Lung (tissue), 12 donors: ENCODE results near the gene MAEA. TPM values are rescaled to one million over a fixed set of nuclear protein-coding genes. Genes with fewer than 3 reads are reported as not detected.
A peak's percentile ranks its signal among the peaks of the same experiment; 100 is the strongest.

Experiments used
- ATAC-seq: fragments of 200-7000 bp; cut with Tn5 transposase; one replicate; pipeline ENCODE4 v1.9.1; 2020; ENCODE audit warnings: moderate number of reproducible peaks; ENCODE audit not compliant: insufficient read depth, low FRiP score
- DNase-seq, 3 donors: peaks; one replicate each; pipeline ENCODE4 v3.0.0-alpha.2; 2013 to 2017
- H3K27ac ChIP-seq, 2 donors: one replicate each; pipeline ENCODE4 v1.5.1; 2013; ENCODE audit warnings: mild to moderate bottlenecking in 2 of 2, moderate library complexity in 2 of 2, control low read depth in 1 of 2, inconsistent platforms in 1 of 2, low read depth in 1 of 2, low read length in 1 of 2
- H3K27me3 ChIP-seq, 3 donors: one replicate each; pipeline ENCODE4 v1.5.1; 2013; ENCODE audit warnings: low read length in 2 of 3; ENCODE audit not compliant: control insufficient read depth in 3 of 3, insufficient read depth in 3 of 3
- H3K36me3 ChIP-seq, 4 donors: one replicate each; pipeline ENCODE4 v1.5.1; 2013; ENCODE audit warnings: low read length in 4 of 4, mild to moderate bottlenecking in 1 of 4, moderate library complexity in 1 of 4; ENCODE audit not compliant: control insufficient read depth in 4 of 4, insufficient read depth in 4 of 4
- H3K4me1 ChIP-seq, 5 donors: one replicate each; pipeline ENCODE4 v1.5.1; 2013; ENCODE audit warnings: low read length in 5 of 5, mild to moderate bottlenecking in 2 of 5, moderate library complexity in 1 of 5; ENCODE audit not compliant: control insufficient read depth in 5 of 5, insufficient read depth in 5 of 5
- H3K4me3 ChIP-seq: one replicate; pipeline ENCODE4 v1.5.1; 2013; ENCODE audit warnings: mild to moderate bottlenecking, control low read depth, moderate library complexity
- H3K9ac ChIP-seq, 2 donors: one replicate each; pipeline ENCODE4 v1.5.1; 2013; ENCODE audit warnings: low read length in 2 of 2, control low read depth in 1 of 2; ENCODE audit not compliant: insufficient read depth in 1 of 2
- H3K9me3 ChIP-seq, 4 donors: one replicate each; pipeline ENCODE4 v1.5.1; 2013; ENCODE audit warnings: low read length in 3 of 4, mild to moderate bottlenecking in 1 of 4, moderate library complexity in 1 of 4; ENCODE audit not compliant: control insufficient read depth in 4 of 4, insufficient read depth in 3 of 4
- WGBS, 2 donors: extraction: QIAGEN DNeasy Blood & Tissue Kit; methylation state at CpG; one replicate each; pipeline ENCODE4 v1.1.7; 2013; 5-methylcytosine and 5-hydroxymethylcytosine counted together
- polyA plus RNA-seq, 2 donors: library from polyadenylated mRNA; stranded (reverse); fragments of 200-250 nt; gene quantifications; one replicate each; pipeline ENCODE4 v1.2.1, GENCODE V29; 2013
- total RNA-seq, 2 donors: library from RNA; depleted of rRNA in 1 of 2; stranded (reverse); fragments of >200 nt in 1 of 2; gene quantifications; one replicate each; pipeline ENCODE4 v1.2.1, GENCODE V29; 2014 to 2021
- TF ChIP-seq, protein P1 (sequence below): IDR thresholded peaks from 2 replicates; pipeline ENCODE4 v1.5.1; 2012; ENCODE audit warnings: mild to moderate bottlenecking; ENCODE audit errors: control extremely low read depth, extremely low read depth
- donor health status: control.
- donor health status: control.
- donor health status: Bipolar disorder and iron deficiency.
- donor health status: healthy.
- donor health status: DM: yes; HTN: yes; CAD: no.

The MAEA gene
- total and polyA plus RNA-seq, 4 donors = 39.7 to 67.4 (median 60.8) TPM

DNA sequence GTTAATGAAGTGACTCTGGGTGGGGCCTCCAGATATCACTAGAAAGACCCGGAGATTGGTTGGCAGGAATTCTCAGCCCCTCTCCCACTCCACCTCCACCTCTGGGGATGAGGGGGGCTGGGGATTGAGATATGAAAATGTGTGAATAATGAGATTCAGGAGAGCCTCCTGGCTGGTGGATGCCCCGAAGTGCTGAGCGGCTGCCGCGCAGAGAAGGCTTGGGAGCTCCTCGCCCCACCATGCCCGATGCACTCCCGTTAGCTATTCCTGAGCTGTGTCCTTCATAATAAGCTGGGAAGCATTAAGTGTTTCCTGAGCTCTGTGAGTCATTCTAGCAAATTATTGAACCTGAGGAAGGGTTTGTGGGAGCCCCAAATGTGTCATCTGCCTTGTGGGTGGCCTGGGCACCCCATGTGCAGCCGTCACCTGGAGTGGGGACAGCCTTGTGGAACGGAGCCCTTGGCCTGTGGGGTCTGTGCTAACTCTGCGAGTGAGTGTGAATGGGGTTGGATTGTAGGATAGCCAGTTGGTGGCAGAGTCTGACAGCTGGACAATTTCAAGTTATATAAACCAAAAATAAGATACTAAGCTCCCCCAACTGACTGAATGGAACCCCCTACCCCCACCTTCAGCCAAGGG lies 4.4 kb upstream of the MAEA start:
- H3K27ac ChIP-seq = no peak overlapping the region
- no peak overlapping the region for H3K9ac ChIP-seq
- no peaks in the 10 kb centered on the region for H3K9me3 ChIP-seq
- WGBS, 2 donors = 80 to 81% methylated on average over 11 of the region's 11 CpGs
- DNase-seq (no peak), ATAC-seq (no peak)
- TF ChIP-seq, protein P1, sequence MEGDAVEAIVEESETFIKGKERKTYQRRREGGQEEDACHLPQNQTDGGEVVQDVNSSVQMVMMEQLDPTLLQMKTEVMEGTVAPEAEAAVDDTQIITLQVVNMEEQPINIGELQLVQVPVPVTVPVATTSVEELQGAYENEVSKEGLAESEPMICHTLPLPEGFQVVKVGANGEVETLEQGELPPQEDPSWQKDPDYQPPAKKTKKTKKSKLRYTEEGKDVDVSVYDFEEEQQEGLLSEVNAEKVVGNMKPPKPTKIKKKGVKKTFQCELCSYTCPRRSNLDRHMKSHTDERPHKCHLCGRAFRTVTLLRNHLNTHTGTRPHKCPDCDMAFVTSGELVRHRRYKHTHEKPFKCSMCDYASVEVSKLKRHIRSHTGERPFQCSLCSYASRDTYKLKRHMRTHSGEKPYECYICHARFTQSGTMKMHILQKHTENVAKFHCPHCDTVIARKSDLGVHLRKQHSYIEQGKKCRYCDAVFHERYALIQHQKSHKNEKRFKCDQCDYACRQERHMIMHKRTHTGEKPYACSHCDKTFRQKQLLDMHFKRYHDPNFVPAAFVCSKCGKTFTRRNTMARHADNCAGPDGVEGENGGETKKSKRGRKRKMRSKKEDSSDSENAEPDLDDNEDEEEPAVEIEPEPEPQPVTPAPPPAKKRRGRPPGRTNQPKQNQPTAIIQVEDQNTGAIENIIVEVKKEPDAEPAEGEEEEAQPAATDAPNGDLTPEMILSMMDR = no peak
- H3K4me1 ChIP-seq = peaks cover 0 to 3% (median 0%) of the 10 kb centered on the region in 5 donors
- no peak overlapping the region for H3K4me3 ChIP-seq
- H3K27me3 ChIP-seq = no peaks in the 10 kb centered on the region
- H3K36me3 ChIP-seq = no peaks in the 10 kb centered on the region

DNA sequence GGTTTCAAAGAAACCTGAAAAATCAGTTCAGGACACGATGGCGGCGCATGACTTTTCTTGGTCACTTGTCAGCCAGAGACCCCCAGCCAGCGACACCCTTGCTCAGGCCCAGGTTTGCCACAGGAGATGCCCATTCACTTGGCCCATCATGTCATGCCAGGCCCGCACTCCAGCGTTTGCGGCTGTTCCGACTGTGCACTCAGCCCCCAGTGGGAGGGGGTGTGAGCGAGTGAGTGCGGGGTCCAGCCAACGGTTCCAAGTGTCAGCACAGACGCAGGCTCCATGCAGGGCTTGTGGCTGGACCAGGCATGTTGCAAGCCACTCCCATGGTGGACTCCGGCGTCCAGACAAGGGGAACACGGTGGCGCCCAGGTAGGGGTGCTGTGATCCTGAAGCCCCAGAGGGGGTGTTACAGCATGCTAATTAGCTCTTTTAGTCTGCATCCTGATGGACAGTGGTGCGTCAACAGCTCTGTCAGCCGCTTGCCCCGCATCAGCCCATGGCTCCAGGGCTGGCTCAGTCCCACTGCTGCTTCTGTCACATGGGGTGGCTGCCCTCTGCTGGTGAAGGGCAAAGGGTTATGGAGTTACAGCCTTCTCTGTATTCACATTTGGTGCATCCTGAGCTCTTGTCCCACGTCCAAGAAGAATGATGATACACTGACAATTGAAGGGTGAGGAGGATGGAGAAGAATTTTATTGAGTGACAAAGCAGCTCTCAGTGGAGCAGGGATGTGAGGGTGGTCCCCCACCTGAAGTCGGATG lies 3.7 kb upstream of the MAEA start:
- no peak overlapping the region for H3K27ac ChIP-seq
- TF ChIP-seq, protein P1 = no peak
- no peaks in the 10 kb centered on the region for H3K27me3 ChIP-seq
- 83 to 84% methylated on average over 21 of the region's 21 CpGs for WGBS, 2 donors
- ATAC-seq (no peak), DNase-seq (no peak)
- H3K9me3 ChIP-seq = no peaks in the 10 kb centered on the region
- peaks cover 4 to 7% (median 4%) of the 10 kb centered on the region in 5 donors for H3K4me1 ChIP-seq
- H3K36me3 ChIP-seq = no peaks in the 10 kb centered on the region
- no peak overlapping the region for H3K4me3 ChIP-seq
- no peak overlapping the region for H3K9ac ChIP-seq

DNA sequence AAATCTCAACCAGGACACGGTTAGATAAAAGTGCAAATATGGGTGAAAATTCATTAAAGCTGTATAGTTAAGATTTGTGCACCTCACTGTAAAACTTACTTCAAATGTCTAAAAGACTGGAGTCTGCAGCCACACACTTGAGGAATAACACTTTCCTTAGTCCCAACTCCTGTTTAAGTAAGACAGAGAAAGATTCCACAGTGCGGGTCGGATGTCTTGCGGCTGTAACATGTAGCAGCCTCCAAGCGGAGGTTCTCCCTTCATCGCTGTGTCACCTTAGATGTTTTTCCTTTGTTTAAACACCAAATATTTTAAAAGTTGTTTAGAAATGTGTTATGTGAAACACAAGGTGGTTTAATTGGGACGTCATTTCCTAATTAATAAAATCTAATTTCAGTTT lies 905 bp upstream of the MAEA start:
- H3K4me3 ChIP-seq = no peak overlapping the region
- peaks cover 0 to 4% (median 0%) of the 10 kb centered on the region in 4 donors for H3K36me3 ChIP-seq
- no peaks in the 10 kb centered on the region for H3K27me3 ChIP-seq
- 61 to 67% methylated on average over 7 of the region's 7 CpGs for WGBS, 2 donors
- no peak for ATAC-seq
- TF ChIP-seq, protein P1 = no peak
- H3K9ac ChIP-seq = peak overlapping the region in 1 of 2 donors; percentile 50
- DNase-seq = no peak
- peak overlapping the region in 1 of 2 donors; percentile 86 for H3K27ac ChIP-seq
- H3K4me1 ChIP-seq = peaks cover 6 to 13% (median 11%) of the 10 kb centered on the region in 5 donors
- no peaks in the 10 kb centered on the region for H3K9me3 ChIP-seq
